HG03558 (cell line): ENCODE data around the gene ALG12.

ENCODE experiments used
- ATAC-seq: cut with Tn5 transposase; IDR thresholded peaks from one replicate; pipeline ENCODE4 v1.9.1; 2021; ENCODE audit warnings: moderate number of reproducible peaks; ENCODE audit not compliant: unreplicated experiment; ENCODE audit errors: extremely low read depth

Gene ALG12

GRCh38 chr22:49894322-49895054, 23.8 kb downstream of the ALG12 start:
- no peak for ATAC-seq

GRCh38 chr22:49893025-49893424, 25.2 kb downstream of the ALG12 start:
- no peak for ATAC-seq

DNA sequence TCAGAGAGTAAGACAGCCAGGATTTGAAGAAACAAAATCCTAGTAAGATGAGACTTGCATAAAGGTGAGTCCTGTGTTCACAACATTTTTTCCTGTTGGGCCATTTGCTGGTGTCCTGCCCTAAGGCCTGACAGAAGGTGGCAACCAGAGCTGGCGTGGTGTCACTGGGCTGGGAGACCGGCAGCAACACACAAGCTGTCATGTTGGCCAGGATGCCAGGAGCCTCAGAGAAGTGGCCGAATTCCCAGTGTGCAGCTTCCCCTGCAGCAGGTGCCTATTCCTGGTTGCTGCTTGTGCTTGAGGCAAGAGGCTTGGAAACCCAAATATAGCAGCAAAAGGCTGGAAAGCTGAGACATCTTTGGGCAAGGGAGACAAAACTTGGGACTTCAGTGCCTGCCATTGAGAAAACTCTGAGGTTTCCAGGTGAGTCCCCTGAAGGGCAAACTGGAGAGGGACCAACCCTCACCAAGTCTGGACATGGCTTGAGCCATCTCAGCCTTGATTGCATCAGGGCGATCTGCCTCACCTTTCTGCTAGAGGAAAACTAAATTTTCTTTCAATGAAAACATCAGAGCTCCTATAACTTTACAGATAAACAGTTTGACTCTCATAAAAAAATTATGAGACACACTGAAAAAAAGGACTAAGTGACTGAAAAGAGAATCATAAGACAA, 25.9 kb downstream of the ALG12 start:
- ATAC-seq = no peak

- no peak for ATAC-seq
Measured at GRCh38 chr22:49889071-49889470, 29.2 kb downstream of the ALG12 start.

DNA sequence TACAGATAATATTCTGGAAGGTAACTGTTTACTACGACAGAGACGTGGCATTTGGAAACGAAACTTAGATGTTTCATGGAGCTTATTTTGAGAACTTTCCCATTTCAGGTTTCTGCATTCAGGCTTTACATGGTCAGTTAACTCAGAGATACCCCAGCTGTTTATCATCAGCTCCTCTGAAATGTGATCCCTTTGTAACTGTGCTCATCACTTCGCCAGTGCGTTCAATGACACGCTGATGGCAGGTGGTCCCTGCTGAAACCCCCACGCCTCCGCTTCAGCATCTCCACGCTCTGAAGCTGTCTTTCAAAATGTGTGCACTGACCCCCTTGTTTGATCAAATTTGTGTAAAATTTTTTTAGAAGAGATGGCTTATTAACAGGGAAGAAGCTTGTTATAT, 30.5 kb downstream of the ALG12 start:
- no peak for ATAC-seq

DNA sequence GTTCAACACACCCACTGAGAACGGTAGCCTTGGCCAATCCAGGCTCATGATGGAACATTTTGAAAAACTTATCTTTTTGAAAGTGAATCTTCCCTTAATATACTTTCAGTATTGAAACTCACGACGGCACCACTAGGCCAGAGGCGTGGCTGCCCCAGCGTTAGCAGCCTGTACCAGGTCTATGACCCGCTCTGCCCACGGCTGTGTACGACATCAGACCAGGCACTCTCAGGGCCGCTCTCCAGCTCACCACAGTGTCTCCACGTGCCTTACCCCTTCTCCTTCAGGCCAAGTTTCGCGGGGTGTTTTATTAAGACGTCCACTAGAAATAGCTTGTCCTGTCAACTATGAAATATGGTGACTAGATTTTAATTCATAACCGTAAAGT, 31.2 kb downstream of the ALG12 start:
- no peak for ATAC-seq

DNA sequence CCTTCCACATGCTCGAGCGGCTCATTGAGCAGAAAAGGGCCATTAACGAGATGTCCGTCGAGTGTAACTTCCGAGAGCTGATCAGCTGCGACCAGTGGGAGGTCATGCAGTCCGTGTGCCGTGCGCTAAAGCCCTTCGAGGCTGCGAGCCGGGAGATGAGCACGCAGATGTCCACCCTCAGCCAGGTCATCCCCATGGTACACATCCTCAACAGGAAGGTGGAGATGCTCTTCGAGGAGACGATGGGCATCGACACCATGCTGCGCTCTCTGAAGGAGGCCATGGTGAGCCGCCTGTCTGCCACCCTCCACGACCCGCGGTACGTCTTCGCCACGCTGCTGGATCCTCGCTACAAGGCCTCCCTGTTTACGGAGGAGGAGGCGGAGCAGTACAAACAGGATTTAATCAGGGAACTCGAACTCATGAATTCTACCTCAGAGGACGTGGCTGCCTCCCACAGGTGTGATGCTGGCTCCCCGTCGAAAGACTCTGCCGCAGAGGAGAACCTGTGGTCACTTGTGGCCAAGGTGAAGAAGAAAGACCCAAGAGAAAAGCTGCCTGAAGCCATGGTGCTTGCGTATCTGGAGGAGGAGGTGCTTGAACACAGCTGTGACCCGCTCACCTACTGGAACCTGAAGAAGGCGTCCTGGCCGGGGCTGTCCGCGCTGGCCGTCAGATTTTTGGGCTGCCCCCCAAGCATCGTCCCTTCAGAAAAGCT, 31.7 kb downstream of the ALG12 start:
- ATAC-seq = no peak

DNA sequence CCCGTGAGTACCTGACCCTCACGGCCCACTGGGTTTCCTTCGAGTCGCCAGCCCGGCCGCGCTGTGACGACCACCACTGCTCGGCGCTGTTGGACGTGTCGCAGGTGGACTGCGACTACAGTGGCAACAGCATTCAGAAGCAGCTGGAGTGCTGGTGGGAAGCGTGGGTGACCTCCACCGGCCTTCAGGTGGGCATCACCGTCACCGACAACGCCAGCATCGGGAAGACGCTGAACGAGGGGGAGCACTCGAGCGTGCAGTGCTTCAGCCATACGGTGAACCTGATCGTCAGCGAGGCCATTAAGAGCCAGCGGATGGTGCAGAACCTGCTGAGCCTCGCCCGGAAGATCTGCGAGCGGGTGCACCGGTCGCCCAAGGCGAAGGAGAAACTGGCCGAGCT, 32.4 kb downstream of the ALG12 start:
- no peak for ATAC-seq

DNA sequence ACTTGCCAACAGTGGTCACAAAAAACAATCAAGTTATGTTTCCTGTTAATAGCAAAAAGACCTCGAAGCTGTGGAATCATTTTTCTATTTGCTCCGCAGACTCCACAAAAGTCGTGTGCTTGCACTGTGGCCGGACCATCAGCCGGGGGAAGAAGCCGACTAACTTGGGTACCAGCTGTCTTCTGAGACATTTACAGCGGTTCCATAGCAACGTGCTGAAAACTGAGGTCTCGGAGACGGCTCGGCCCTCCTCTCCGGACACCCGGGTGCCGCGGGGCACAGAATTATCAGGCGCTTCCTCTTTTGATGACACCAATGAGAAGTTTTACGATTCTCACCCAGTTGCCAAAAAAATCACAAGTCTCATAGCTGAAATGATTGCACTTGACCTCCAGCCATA, 33.0 kb downstream of the ALG12 start:
- no peak for ATAC-seq

GRCh38 chr22:49884503-49885260, 33.6 kb downstream of the ALG12 start:
- no peak for ATAC-seq

GRCh38 chr22:49884075-49884474, 34.2 kb downstream of the ALG12 start:
- ATAC-seq = no peak

DNA sequence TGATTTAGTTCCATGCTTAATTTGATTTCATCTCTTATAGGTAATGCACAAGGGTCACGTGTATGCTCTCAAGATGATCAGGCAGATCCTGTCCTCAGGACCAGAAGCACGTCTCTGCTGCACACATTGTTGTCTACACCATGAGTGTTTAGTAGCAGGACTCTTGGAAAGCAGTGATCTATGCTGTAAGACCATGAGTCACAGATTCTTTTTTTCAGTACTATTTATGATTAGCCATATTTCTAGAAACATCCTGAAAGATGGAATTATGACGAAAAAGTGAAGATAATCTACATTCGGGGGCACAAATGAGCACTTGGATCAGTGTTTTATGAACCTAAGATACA, 35.0 kb downstream of the ALG12 start:
- ATAC-seq = no peak

- no peak for ATAC-seq
Measured at GRCh38 chr22:49882519-49883293, 35.5 kb downstream of the ALG12 start.

DNA sequence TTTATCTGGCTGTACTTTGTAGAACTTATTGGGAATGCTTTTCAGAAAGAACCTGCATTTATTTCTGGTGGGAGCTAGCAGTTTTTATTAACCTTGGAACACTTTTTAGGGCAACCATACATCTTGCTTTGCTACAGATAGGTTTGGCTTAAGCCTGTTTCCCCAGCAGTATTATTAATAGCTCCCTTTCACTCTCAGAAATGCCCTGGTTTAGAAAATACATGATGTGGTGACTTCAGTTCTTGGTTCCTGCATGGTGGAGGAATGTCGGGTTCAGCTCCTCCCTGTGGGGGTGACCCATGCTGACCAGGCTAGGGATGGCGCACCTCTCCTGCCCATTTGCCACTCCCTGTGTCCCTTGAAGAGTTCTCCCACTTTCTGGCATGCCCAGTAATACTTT, 36.4 kb downstream of the ALG12 start:
- ATAC-seq = no peak

- ATAC-seq = no peak
Measured at GRCh38 chr22:49880281-49880680, 38.0 kb downstream of the ALG12 start.

- ATAC-seq = no peak
Measured at GRCh38 chr22:49879871-49880270, 38.4 kb downstream of the ALG12 start.

DNA sequence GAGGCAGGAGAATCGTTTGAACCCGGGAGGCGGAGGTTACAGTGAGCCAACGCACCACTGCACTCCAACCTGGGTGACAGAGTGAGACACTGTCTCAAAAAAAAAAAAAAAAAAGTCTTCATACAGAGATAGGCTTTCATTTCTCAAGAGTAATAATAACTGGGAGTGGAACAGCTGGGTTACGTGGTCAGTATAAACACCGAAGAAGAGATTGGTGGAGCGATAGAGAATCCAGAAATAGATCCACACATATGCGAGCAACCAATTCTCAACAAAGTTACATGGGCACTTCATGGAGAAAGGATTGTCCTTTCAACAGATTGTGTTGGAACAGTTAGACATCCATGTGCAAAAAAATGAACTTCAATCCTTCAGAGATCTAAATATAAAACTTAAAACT, 40.0 kb downstream of the ALG12 start:
- no peak for ATAC-seq

DNA sequence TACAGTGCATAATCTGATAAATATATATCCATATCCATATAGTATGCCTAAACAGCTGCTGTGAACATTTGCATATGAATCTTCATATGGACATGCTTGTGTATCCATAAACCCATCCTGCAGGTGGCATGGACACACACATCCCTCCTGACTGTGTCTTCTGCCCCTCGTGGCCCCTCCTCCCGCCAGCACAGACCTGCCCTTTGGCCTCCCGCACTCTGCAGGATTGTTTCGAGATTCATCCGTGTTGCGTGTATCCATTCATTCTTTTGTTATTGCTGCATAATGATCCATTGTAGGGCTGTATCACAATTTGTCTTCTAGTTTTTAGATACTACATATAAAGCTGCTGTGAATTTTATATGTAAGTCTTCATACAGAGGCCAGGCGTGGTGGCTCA, 40.6 kb downstream of the ALG12 start:
- no peak for ATAC-seq

GRCh38 chr22:49873228-49873940, 44.9 kb downstream of the ALG12 start:
- no peak for ATAC-seq

- no peak for ATAC-seq
Measured at GRCh38 chr22:49872347-49872746, 45.9 kb downstream of the ALG12 start.
